BE2C (cell line): ENCODE results near the gene SLC26A1.

Experiments
- DNase-seq: peaks from one replicate; pipeline ENCODE4 v3.0.0-alpha.2; 2020
- H3K27me3 ChIP-seq: fragments of 250-450 bp; sonication (Bioruptor Pico); 2 replicates; pipeline ENCODE4 v1.5.1; 2020; ENCODE audit warnings: mild to moderate bottlenecking
- H3K36me3 ChIP-seq: fragments of 250-450 bp; sonication (Bioruptor Pico); 2 replicates; pipeline ENCODE4 v1.5.1; 2020; ENCODE audit warnings: mild to moderate bottlenecking
- H3K4me1 ChIP-seq: fragments of 250-450 bp; sonication (Bioruptor Pico); 2 replicates; pipeline ENCODE4 v1.5.1; 2020
- H3K4me3 ChIP-seq: 2 replicates; pipeline ENCODE4 v1.5.1; 2011; ENCODE audit warnings: low read depth, low read length
- H3K9me3 ChIP-seq: fragments of 250-450 bp; sonication (Bioruptor Pico); 2 replicates; pipeline ENCODE4 v1.5.1; 2020
- TF ChIP-seq, protein P1 (sequence below): IDR thresholded peaks from 2 replicates; pipeline ENCODE4 v1.5.1; 2012; ENCODE audit warnings: mild to moderate bottlenecking, low read depth, low read length

The SLC26A1 gene

DNA sequence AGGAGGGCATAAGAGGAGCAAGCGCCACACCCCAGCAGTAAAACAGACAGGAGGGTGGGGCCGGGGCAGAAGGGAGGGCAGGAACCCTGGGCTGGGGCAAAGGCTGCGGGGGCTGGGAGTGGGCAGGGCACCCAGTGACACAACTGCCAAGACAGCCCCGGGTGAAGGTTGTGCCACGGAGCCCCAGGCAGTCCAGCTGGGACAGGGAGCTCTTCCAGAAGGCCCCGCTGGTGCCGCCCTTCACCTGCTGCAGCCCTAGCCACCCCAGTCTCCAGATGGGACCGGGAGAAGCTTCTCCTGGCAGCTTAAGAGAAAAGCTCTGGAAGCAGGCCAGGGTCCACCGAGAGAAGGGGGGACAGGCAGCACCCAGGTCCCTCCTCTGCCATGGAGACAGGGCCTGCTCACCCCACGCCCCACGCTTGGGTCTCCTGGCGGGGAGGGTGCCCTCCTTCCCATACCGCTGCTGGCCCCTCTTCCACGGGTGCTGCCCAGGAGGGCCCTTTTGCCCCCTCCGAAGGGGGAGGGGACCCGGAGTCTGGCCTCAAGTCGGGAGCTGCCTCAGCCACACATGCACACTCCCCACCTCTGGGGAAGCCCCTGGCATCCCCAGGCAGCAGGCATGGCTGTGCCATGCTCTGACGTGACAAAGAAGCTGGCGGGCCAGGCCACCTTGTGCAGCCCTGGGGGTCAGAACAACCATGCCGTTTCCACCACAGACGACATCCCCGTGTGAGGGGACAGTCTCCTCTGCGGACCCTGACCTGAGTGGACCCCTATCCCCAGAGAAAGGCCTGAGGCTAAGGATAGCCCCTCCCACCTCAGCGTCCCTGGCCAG is 21.3 kb downstream of the SLC26A1 start:
- Histone ChIP-seq H3K4me1 (no peaks in the 10 kb centered on the region), H3K36me3 (no peaks in the 10 kb centered on the region), H3K27me3 (peaks cover 55% of the 10 kb centered on the region), H3K4me3 (no peak overlapping the region), H3K9me3 (no peaks in the 10 kb centered on the region)
- no peak for DNase-seq
- TF ChIP-seq, protein P1, sequence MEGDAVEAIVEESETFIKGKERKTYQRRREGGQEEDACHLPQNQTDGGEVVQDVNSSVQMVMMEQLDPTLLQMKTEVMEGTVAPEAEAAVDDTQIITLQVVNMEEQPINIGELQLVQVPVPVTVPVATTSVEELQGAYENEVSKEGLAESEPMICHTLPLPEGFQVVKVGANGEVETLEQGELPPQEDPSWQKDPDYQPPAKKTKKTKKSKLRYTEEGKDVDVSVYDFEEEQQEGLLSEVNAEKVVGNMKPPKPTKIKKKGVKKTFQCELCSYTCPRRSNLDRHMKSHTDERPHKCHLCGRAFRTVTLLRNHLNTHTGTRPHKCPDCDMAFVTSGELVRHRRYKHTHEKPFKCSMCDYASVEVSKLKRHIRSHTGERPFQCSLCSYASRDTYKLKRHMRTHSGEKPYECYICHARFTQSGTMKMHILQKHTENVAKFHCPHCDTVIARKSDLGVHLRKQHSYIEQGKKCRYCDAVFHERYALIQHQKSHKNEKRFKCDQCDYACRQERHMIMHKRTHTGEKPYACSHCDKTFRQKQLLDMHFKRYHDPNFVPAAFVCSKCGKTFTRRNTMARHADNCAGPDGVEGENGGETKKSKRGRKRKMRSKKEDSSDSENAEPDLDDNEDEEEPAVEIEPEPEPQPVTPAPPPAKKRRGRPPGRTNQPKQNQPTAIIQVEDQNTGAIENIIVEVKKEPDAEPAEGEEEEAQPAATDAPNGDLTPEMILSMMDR = no peak

DNA sequence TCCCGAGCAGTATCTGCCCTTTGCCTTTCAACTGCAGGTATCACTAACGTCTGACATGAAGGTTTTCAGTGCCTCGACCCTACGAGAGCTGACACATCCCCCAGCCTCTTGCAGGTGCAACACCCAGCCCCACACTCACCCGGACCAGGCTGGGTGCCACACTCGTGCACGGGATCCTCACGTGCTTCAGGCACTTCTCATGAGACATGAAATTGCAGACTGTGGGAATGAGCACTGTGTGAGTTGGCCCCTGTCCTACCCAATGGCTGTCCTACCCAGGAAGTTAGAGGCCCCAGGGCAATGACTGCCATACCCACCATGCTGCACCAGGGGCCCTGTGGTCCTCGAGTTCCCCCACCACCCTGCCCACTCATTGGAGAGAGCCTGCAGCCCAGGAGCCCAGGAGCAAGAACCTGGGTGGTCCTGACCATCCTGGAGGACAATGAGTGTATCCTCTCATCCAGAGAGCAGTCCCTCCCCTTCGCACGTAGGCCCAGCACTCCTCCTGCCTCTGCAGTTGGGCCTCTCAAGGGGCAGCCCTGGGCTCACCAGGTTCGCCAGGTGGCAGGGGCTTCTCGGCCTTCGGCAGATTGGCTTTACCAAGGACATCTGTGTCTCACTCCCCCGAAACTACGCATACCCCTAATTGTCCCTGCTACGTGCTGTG is 22.2 kb downstream of the SLC26A1 start:
- peaks cover 64% of the 10 kb centered on the region for H3K27me3 ChIP-seq
- TF ChIP-seq, protein P1 = no peak

DNA sequence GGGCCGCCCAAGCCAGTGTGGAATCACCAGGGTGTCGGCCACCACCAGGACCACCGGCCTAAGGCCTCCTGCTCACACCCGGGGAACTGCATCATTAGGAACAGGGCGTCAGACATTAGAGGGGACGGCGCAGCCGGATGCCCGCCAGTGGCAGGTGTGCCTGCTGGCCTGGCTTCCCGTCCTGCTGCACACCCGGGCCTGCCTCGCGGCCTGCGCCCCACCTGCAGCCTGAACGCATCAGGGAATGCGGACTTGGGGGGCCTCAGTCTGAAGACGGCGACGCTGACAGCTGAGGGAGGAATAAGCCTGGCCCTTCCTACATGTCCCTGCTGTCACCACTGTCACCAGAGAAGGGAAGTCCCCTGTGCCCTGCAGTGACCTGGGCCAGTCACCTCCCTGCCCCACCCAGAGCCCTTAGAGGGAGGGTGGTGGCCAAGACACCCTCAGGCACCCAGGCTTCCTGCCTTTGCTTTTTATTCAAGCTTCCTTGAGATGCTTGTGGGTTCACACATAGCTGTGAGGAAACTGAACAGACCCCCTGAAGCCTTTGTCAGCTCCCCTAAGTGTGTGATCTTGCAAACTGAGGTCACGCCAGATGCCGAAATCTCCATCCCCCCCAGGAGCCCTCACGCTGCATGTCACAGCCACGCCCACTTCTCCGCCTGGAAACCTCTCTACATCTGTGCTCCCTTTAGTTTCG is 23.0 kb downstream of the SLC26A1 start:
- DNase-seq = no peak
- H3K27me3 ChIP-seq = peaks cover 72% of the 10 kb centered on the region
- H3K4me1 ChIP-seq = no peaks in the 10 kb centered on the region
- H3K36me3 ChIP-seq = no peaks in the 10 kb centered on the region
- TF ChIP-seq, protein P1 = no peak
- H3K9me3 ChIP-seq = no peaks in the 10 kb centered on the region
- H3K4me3 ChIP-seq = no peak overlapping the region

More for the DNA sequence above, 22.2 kb downstream of the SLC26A1 start:
- no peaks in the 10 kb centered on the region for H3K36me3 ChIP-seq
- H3K9me3 ChIP-seq = no peaks in the 10 kb centered on the region
- H3K4me3 ChIP-seq = no peak overlapping the region
- no peak for DNase-seq
- no peaks in the 10 kb centered on the region for H3K4me1 ChIP-seq

DNA sequence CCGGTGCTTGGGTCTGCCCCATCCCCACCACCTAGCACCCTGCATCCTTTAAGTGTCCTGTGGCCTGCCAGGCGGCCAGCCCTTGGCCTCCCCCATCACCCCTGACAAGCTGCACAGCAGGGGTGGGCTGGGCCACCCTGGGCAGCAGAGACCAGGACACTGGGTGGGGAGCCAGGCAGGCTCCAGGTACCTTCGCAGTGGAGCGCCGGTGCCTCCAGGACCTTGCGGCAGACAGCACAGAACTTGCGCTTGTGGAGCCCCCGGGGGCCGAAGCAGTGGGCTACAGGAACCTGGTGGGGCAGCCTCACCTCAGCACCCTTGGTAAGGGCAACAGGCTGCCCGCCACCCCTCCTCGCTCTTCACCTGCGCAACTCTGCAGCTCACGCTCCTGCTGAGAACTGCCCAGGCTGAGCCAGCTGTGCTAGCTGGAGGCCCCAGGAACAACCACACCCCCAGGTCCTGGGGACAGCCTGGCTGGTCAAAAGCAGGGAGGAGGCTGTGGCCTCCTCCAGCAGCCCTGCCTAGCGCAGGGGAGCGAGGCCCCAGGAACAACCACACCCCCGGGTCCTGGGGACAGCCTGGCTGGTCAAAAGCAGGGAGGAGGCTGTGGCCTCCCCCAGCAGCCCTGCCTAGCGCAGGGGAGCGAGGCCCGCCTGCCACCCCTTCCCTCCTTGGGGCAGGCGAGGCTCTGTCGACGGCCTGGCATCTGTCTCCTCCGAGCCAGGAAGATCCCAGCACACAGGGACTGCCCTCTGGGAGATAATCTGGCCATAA is 24.4 kb downstream of the SLC26A1 start:
- DNase-seq = no peak
- TF ChIP-seq, protein P1 = no peak
- H3K9me3 ChIP-seq = no peaks in the 10 kb centered on the region
- H3K4me1 ChIP-seq = no peaks in the 10 kb centered on the region
- H3K36me3 ChIP-seq = no peaks in the 10 kb centered on the region
- H3K4me3 ChIP-seq = no peak overlapping the region
- H3K27me3 ChIP-seq = peaks cover 81% of the 10 kb centered on the region

DNA sequence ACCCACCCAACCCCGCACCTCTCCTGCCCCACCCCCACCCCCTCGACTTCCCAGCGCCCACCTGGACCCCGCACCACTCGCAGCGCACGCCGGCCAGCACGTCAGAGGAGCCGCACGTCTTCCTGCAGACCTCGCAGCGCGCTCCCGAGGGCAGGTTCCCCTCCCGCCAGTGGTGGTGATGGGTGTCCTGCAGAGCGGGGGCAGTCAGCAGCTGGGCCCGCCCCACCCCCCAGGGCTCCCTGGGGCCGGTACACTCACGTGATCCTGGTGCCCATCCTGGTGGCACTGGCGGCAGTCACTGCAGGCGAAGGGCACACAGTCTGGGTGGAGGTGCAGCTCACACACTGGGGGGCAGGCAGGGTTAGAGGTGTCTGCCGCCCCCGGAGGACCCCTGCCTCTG is 25.0 kb downstream of the SLC26A1 start:
- DNase-seq = no peak
- Histone ChIP-seq H3K4me3 (no peak overlapping the region), H3K27me3 (peaks cover 83% of the 10 kb centered on the region), H3K9me3 (no peaks in the 10 kb centered on the region), H3K36me3 (no peaks in the 10 kb centered on the region), H3K4me1 (no peaks in the 10 kb centered on the region)
- TF ChIP-seq, protein P1 = no peak
